Trophoblast cell (in vitro differentiated cells and primary cell): Measurements from ENCODE around the gene TMEM229B.

Experiments used
- DNase-seq, 2 donors: peaks; one replicate each; pipeline ENCODE4 v3.0.0-alpha.2; 2016
- H2AFZ ChIP-seq: 2 replicates; pipeline ENCODE4 v1.6.1; 2013; ENCODE audit warnings: low read length, moderate library complexity, mild to moderate bottlenecking; ENCODE audit not compliant: insufficient read depth, poor library complexity
- H2AK5ac ChIP-seq: 2 replicates; pipeline ENCODE4 v1.6.1; 2013; ENCODE audit warnings: mild to moderate bottlenecking, low read length
- H2BK120ac ChIP-seq: 2 replicates; pipeline ENCODE4 v1.6.1; 2013; ENCODE audit warnings: low read length, mild to moderate bottlenecking, moderate library complexity; ENCODE audit not compliant: insufficient read depth, poor library complexity
- H2BK12ac ChIP-seq: 2 replicates; pipeline ENCODE4 v1.6.1; 2013; ENCODE audit warnings: mild to moderate bottlenecking, low read length, moderate library complexity
- H2BK5ac ChIP-seq: 2 replicates; pipeline ENCODE4 v1.6.1; 2013; ENCODE audit warnings: low read length, low read depth, moderate library complexity, mild to moderate bottlenecking; ENCODE audit not compliant: poor library complexity
- H3K14ac ChIP-seq: 2 replicates; pipeline ENCODE4 v1.6.1; 2013; ENCODE audit warnings: mild to moderate bottlenecking, low read length
- H3K18ac ChIP-seq: 2 replicates; pipeline ENCODE4 v1.6.1; 2013; ENCODE audit warnings: mild to moderate bottlenecking, low read length
- H3K23ac ChIP-seq: 2 replicates; pipeline ENCODE4 v1.6.1; 2013; ENCODE audit warnings: low read length
- H3K27ac ChIP-seq: 2 replicates; pipeline ENCODE4 v1.5.1; 2013; ENCODE audit warnings: low read depth, mild to moderate bottlenecking, inconsistent platforms, low read length, moderate library complexity
- H3K27me3 ChIP-seq: 2 replicates; pipeline ENCODE4 v1.6.1; 2013; ENCODE audit warnings: inconsistent platforms, mild to moderate bottlenecking, low read length, moderate library complexity; ENCODE audit not compliant: insufficient read depth
- H3K36me3 ChIP-seq, 2 experiments: 1 replicate in 1 of 2; 2 replicates in 1 of 2; pipeline ENCODE4 v1.6.1; 2013; ENCODE audit warnings: low read length in 2 of 2, mild to moderate bottlenecking in 2 of 2, moderate library complexity in 1 of 2; ENCODE audit not compliant: insufficient read depth in 2 of 2, control insufficient read depth in 1 of 2
- H3K4ac ChIP-seq: 2 replicates; pipeline ENCODE4 v1.6.1; 2013; ENCODE audit warnings: low read depth, mild to moderate bottlenecking, low read length, moderate library complexity
- H3K4me1 ChIP-seq, 2 experiments: 1 replicate in 1 of 2; 2 replicates in 1 of 2; pipeline ENCODE4 v1.6.1; 2013; ENCODE audit warnings: low read length in 2 of 2, mild to moderate bottlenecking in 2 of 2, moderate library complexity in 1 of 2; ENCODE audit not compliant: insufficient read depth in 2 of 2, control insufficient read depth in 1 of 2
- H3K4me2 ChIP-seq: 2 replicates; pipeline ENCODE4 v1.6.1; 2013; ENCODE audit warnings: inconsistent platforms, mild to moderate bottlenecking, low read length, moderate library complexity
- H3K4me3 ChIP-seq: 2 replicates; pipeline ENCODE4 v1.5.1; 2013; ENCODE audit warnings: mild to moderate bottlenecking, low read depth, low read length, inconsistent platforms
- H3K79me1 ChIP-seq: one replicate; pipeline ENCODE4 v1.6.1; 2013; ENCODE audit warnings: low read length
- H3K79me2 ChIP-seq: 2 replicates; pipeline ENCODE4 v1.6.1; 2013; ENCODE audit warnings: low read length, mild to moderate bottlenecking; ENCODE audit not compliant: control insufficient read depth, insufficient read depth, poor library complexity
- H3K9ac ChIP-seq: 2 replicates; pipeline ENCODE4 v1.6.1; 2013; ENCODE audit warnings: mild to moderate bottlenecking, low read length
- H3K9me3 ChIP-seq: 2 replicates; pipeline ENCODE4 v1.6.1; 2013; ENCODE audit warnings: low read depth, mild to moderate bottlenecking, control low read depth, inconsistent platforms, low read length; ENCODE audit not compliant: insufficient read depth
- H4K12ac ChIP-seq: 2 replicates; pipeline ENCODE4 v1.6.1; 2013; ENCODE audit warnings: low read depth, mild to moderate bottlenecking, low read length, moderate library complexity
- H4K8ac ChIP-seq: 2 replicates; pipeline ENCODE4 v1.6.1; 2013; ENCODE audit warnings: low read depth, mild to moderate bottlenecking, low read length, moderate library complexity
- H4K91ac ChIP-seq: one replicate; pipeline ENCODE4 v1.6.1; 2013; ENCODE audit warnings: low read depth, mild to moderate bottlenecking, low read length, moderate library complexity
- WGBS: extraction: QIAGEN DNeasy Blood & Tissue Kit; methylation state at CpG from one replicate; pipeline ENCODE4 v1.1.7; 2013; ENCODE audit warnings: missing lambda C conversion rate; ENCODE audit not compliant: insufficient read length, insufficient coverage; ENCODE audit errors: extremely low coverage; 5-methylcytosine and 5-hydroxymethylcytosine counted together

Gene TMEM229B

GRCh38 chr14:67503331-67503730, 14.8 kb upstream of the TMEM229B start:
- H2BK5ac ChIP-seq = no peak overlapping the region
- no peaks in the 10 kb centered on the region for H3K4me1 ChIP-seq
- no peaks in the 10 kb centered on the region for H3K27me3 ChIP-seq
- no peak overlapping the region for H3K27ac ChIP-seq
- peak; percentile 67 to 82 for DNase-seq
- no peak overlapping the region for H3K4me3 ChIP-seq
- WGBS = no CpG with 5 or more reads among the region's 7 CpGs
- no peak overlapping the region for H2AFZ ChIP-seq
- H3K23ac ChIP-seq = no peak overlapping the region
- H2AK5ac ChIP-seq = no peak overlapping the region
- no peak overlapping the region for H3K14ac ChIP-seq
- no peaks in the 10 kb centered on the region for H3K36me3 ChIP-seq
- no peak overlapping the region for H2BK120ac ChIP-seq
- H2BK12ac ChIP-seq = no peak overlapping the region
- H3K4ac ChIP-seq = no peak overlapping the region
- no peak overlapping the region for H3K9ac ChIP-seq
- no peak overlapping the region for H4K12ac ChIP-seq
- no peak overlapping the region for H3K4me2 ChIP-seq
- H3K79me2 ChIP-seq = no peaks in the 10 kb centered on the region
- no peak overlapping the region for H4K8ac ChIP-seq
- no peak overlapping the region for H4K91ac ChIP-seq
- no peaks in the 10 kb centered on the region for H3K9me3 ChIP-seq
- no peaks in the 10 kb centered on the region for H3K79me1 ChIP-seq
- H3K18ac ChIP-seq = no peak overlapping the region

- H3K79me1 ChIP-seq = no peaks in the 10 kb centered on the region
- no peaks in the 10 kb centered on the region for H3K27me3 ChIP-seq
- no peak overlapping the region for H2BK12ac ChIP-seq
- no peaks in the 10 kb centered on the region for H3K9me3 ChIP-seq
- no peaks in the 10 kb centered on the region for H3K36me3 ChIP-seq
- H3K27ac ChIP-seq = no peak overlapping the region
- H4K12ac ChIP-seq = no peak overlapping the region
- no peak overlapping the region for H2AK5ac ChIP-seq
- DNase-seq = peak in 1 of 2 donors; percentile 25
- no peak overlapping the region for H4K8ac ChIP-seq
- H3K4me3 ChIP-seq = no peak overlapping the region
- H3K14ac ChIP-seq = no peak overlapping the region
- H2AFZ ChIP-seq = no peak overlapping the region
- no peak overlapping the region for H3K4me2 ChIP-seq
- no peak overlapping the region for H3K9ac ChIP-seq
- H3K79me2 ChIP-seq = no peaks in the 10 kb centered on the region
- no peak overlapping the region for H3K18ac ChIP-seq
- H4K91ac ChIP-seq = no peak overlapping the region
- no peak overlapping the region for H2BK120ac ChIP-seq
- no peaks in the 10 kb centered on the region for H3K4me1 ChIP-seq
- no CpG with 5 or more reads among the region's 6 CpGs for WGBS
- no peak overlapping the region for H2BK5ac ChIP-seq
- H3K4ac ChIP-seq = no peak overlapping the region
- no peak overlapping the region for H3K23ac ChIP-seq
Observed at GRCh38 chr14:67502867-67503266, 14.3 kb upstream of the TMEM229B start.

GRCh38 chr14:67501670-67502069, 13.1 kb upstream of the TMEM229B start:
- no peaks in the 10 kb centered on the region for H3K36me3 ChIP-seq
- no peak overlapping the region for H3K23ac ChIP-seq
- H3K79me2 ChIP-seq = no peaks in the 10 kb centered on the region
- no peak overlapping the region for H3K18ac ChIP-seq
- no peak overlapping the region for H3K27ac ChIP-seq
- H2AFZ ChIP-seq = no peak overlapping the region
- DNase-seq = peak in 1 of 2 donors; percentile 14
- H3K9ac ChIP-seq = no peak overlapping the region
- H3K4ac ChIP-seq = no peak overlapping the region
- no peaks in the 10 kb centered on the region for H3K9me3 ChIP-seq
- no peak overlapping the region for H3K4me3 ChIP-seq
- no peaks in the 10 kb centered on the region for H3K79me1 ChIP-seq
- H2BK120ac ChIP-seq = no peak overlapping the region
- no peak overlapping the region for H4K91ac ChIP-seq
- H2BK5ac ChIP-seq = no peak overlapping the region
- H2BK12ac ChIP-seq = no peak overlapping the region
- no CpG with 5 or more reads among the region's 4 CpGs for WGBS
- no peak overlapping the region for H3K4me2 ChIP-seq
- no peak overlapping the region for H4K12ac ChIP-seq
- H3K14ac ChIP-seq = no peak overlapping the region
- no peaks in the 10 kb centered on the region for H3K27me3 ChIP-seq
- no peaks in the 10 kb centered on the region for H3K4me1 ChIP-seq
- no peak overlapping the region for H4K8ac ChIP-seq
- no peak overlapping the region for H2AK5ac ChIP-seq

DNA sequence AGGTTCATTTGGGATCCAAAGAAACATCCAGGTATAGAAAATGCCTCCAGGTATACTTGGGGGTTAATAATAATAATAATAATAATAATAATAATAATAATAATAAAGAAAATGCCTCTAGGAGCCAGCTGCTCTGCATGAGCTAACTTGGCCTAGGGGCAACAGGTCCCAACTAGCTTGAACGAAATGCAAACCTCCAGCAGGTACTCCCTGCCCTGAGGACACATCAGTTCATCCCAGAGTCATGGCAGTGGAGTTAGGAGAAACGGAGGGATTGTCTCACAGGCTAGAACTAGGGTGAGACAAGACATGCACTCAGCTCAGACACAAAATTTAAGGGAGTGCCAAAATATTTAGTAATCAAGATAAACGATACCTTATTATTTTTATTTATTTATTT, 12.5 kb upstream of the TMEM229B start:
- H2AK5ac ChIP-seq = no peak overlapping the region
- H2BK120ac ChIP-seq = no peak overlapping the region
- H3K36me3 ChIP-seq = no peaks in the 10 kb centered on the region
- H4K91ac ChIP-seq = no peak overlapping the region
- no peak overlapping the region for H3K18ac ChIP-seq
- no peaks in the 10 kb centered on the region for H3K27me3 ChIP-seq
- H3K4me2 ChIP-seq = no peak overlapping the region
- no peak overlapping the region for H3K4me3 ChIP-seq
- no peaks in the 10 kb centered on the region for H3K9me3 ChIP-seq
- no peak overlapping the region for H2AFZ ChIP-seq
- no peaks in the 10 kb centered on the region for H3K79me2 ChIP-seq
- no peak overlapping the region for H2BK12ac ChIP-seq
- no peak overlapping the region for H4K8ac ChIP-seq
- H3K79me1 ChIP-seq = no peaks in the 10 kb centered on the region
- no peak overlapping the region for H3K9ac ChIP-seq
- no peak overlapping the region for H3K23ac ChIP-seq
- H2BK5ac ChIP-seq = no peak overlapping the region
- no peak overlapping the region for H3K14ac ChIP-seq
- peak; percentile 70 to 83 for DNase-seq
- no peak overlapping the region for H4K12ac ChIP-seq
- no peak overlapping the region for H3K4ac ChIP-seq
- H3K27ac ChIP-seq = no peak overlapping the region
- WGBS = no CpG with 5 or more reads among the region's 3 CpGs
- H3K4me1 ChIP-seq = no peaks in the 10 kb centered on the region
